ENCODE results near the gene EMILIN3.

- no peak for TF ChIP-seq EZH2 (IDR thresholded peaks at IDR 0.05; ENCODE audit: borderline replicate concordance, low read depth, low read length, poor library complexity, severe bottlenecking)
- no peak for TF ChIP-seq CTCF (conservative IDR thresholded peaks at IDR 0.05; ENCODE audit: low read depth, low read length)
Measured at GRCh38 chr20:41376349-41376748, 9.7 kb upstream of the EMILIN3 start.
